Measurements from ENCODE around the gene CYYR1.
"Not testable (repeated sequence)": the region's sequence is repeated elsewhere in the genome, so short reads cannot be mapped to it uniquely, and the experiment has no call there.

CYYR1 gene

GRCh38 chr21:26489781-26490180 lies 83.3 kb downstream of the CYYR1 start:
- no peak for DNase-seq (ENCODE audit: low spot score)

GRCh38 chr21:26487981-26488480 lies 85.1 kb downstream of the CYYR1 start:
- DNase-seq (ENCODE audit: low spot score) = no peak

GRCh38 chr21:26473471-26473870 lies 99.6 kb downstream of the CYYR1 start:
- no peak for DNase-seq (ENCODE audit: low spot score)

- no peak for DNase-seq (ENCODE audit: low spot score)
These were observed 102.0 kb downstream of the CYYR1 start for GRCh38 chr21:26471099-26471471.

- DNase-seq (ENCODE audit: low spot score) = no peak
These were observed 102.6 kb downstream of the CYYR1 start for GRCh38 chr21:26470351-26471098.

- DNase-seq (ENCODE audit: low spot score) = peak; percentile 82
These were observed 103.3 kb downstream of the CYYR1 start for GRCh38 chr21:26469789-26470188.

- no peak for DNase-seq (ENCODE audit: low spot score)
These were observed 107.2 kb downstream of the CYYR1 start for GRCh38 chr21:26465916-26466315.

- DNase-seq (ENCODE audit: low spot score) = peak; percentile 15
These were observed 111.6 kb downstream of the CYYR1 start for GRCh38 chr21:26461500-26461899.

- no peak for DNase-seq (ENCODE audit: low spot score)
These were observed 112.5 kb downstream of the CYYR1 start for GRCh38 chr21:26460621-26461020.

- DNase-seq (ENCODE audit: low spot score) = not testable (repeated sequence)
These were observed 114.2 kb downstream of the CYYR1 start for GRCh38 chr21:26458854-26459253.

GRCh38 chr21:26457817-26458216 lies 115.3 kb downstream of the CYYR1 start:
- no peak for DNase-seq (ENCODE audit: low spot score)

GRCh38 chr21:26453267-26453666 lies 119.8 kb downstream of the CYYR1 start:
- DNase-seq (ENCODE audit: low spot score) = no peak

GRCh38 chr21:26451081-26451740 lies 121.9 kb downstream of the CYYR1 start:
- DNase-seq (ENCODE audit: low spot score) = no peak

GRCh38 chr21:26449161-26449560 lies 123.9 kb downstream of the CYYR1 start:
- peak; percentile 73 for DNase-seq (ENCODE audit: low spot score)

GRCh38 chr21:26448751-26449150 lies 124.3 kb downstream of the CYYR1 start:
- DNase-seq (ENCODE audit: low spot score) = peak; percentile 35

- no peak for DNase-seq (ENCODE audit: low spot score)
These were observed 125.1 kb downstream of the CYYR1 start for GRCh38 chr21:26447932-26448475.

- peak; percentile 69 for DNase-seq (ENCODE audit: low spot score)
These were observed 127.6 kb downstream of the CYYR1 start for GRCh38 chr21:26445440-26445839.

GRCh38 chr21:26444646-26445045 lies 128.4 kb downstream of the CYYR1 start:
- no peak for DNase-seq (ENCODE audit: low spot score)

GRCh38 chr21:26443867-26444266 lies 129.2 kb downstream of the CYYR1 start:
- peak; percentile 21 for DNase-seq (ENCODE audit: low spot score)

GRCh38 chr21:26443291-26443690 lies 129.8 kb downstream of the CYYR1 start:
- DNase-seq (ENCODE audit: low spot score) = no peak

- no peak for DNase-seq (ENCODE audit: low spot score)
These were observed 131.9 kb downstream of the CYYR1 start for GRCh38 chr21:26441149-26441548.

GRCh38 chr21:26438976-26439375 lies 134.1 kb downstream of the CYYR1 start:
- no peak for DNase-seq (ENCODE audit: low spot score)

GRCh38 chr21:26437326-26438009 lies 135.6 kb downstream of the CYYR1 start:
- DNase-seq (ENCODE audit: low spot score) = peak; percentile 51
